A549 (cell line): ENCODE results near the gene ZNF410. TPM values are rescaled to one million over a fixed set of nuclear protein-coding genes. Genes with fewer than 3 reads are reported as not detected.

Source experiments
- ATAC-seq, 2 experiments: fragments of 200-7000 bp in 1 of 2; fragments of >200 bp in 1 of 2; cut with Nextera tagmentation in 1 of 2; cut with Tn5 transposase in 1 of 2; 3 replicates each; pipeline versions ENCODE4 v1.8.0 to v1.9.1; 2018 to 2020; ENCODE audit warnings: mild to moderate bottlenecking in 1 of 2, moderate library complexity in 1 of 2
- CTCF ChIA-PET: fragments of 300-600 bp; sonication (Branson Sonifier 250); formaldehyde crosslinking; extraction: SDS; loops from one replicate; lab custom pipeline; 2021; ENCODE audit warnings: antibody characterized with exemption, inconsistent platforms; lab: Yijun Ruan, JAX
- POLR2A ChIA-PET: fragments of 350-600 bp; formaldehyde crosslinking; extraction: SDS; loops from one replicate; lab custom pipeline; 2021; ENCODE audit warnings: antibody characterized with exemption, inconsistent platforms; lab: Yijun Ruan, JAX
- DNase-seq, 2 experiments: peaks; one replicate each; pipeline versions ENCODE4 v3.0.0 to v3.0.0-alpha.2; 2011 to 2016; ENCODE audit warnings: low read depth in 1 of 2, low spot score in 1 of 2
- FAIRE-seq: peaks from 2 replicates; lab custom pipeline; 2011; peaks lifted over from hg19 to GRCh38; lab: Jason Lieb, UNC
- H3K27ac ChIP-seq, 2 experiments: fragments of >200 bp; sonication (Bioruptor Twin); formaldehyde crosslinking; 3 replicates each; pipeline ENCODE4 v1.5.1; 2016 to 2017
- H3K4me1 ChIP-seq: fragments of >200 bp; sonication (Bioruptor Twin); formaldehyde crosslinking; 3 replicates; pipeline ENCODE4 v1.6.1; 2016
- H3K4me2 ChIP-seq: fragments of >200 bp; sonication (Bioruptor Twin); formaldehyde crosslinking; 3 replicates; pipeline ENCODE4 v1.6.1; 2016
- H3K4me3 ChIP-seq: fragments of >200 bp; sonication (Bioruptor Twin); formaldehyde crosslinking; 3 replicates; pipeline ENCODE4 v1.5.1; 2016
- H3K9me3 ChIP-seq: fragments of >200 bp; sonication (Bioruptor Twin); formaldehyde crosslinking; 3 replicates; pipeline ENCODE4 v1.6.1; 2016
- ATOH8 ChIP-seq: fragments of 250-450 bp; sonication (Bioruptor Pico); IDR thresholded peaks from 2 replicates; pipeline ENCODE4 v1.5.0; 2020; ENCODE audit warnings: low read depth, mild to moderate bottlenecking, moderate library complexity
- CBX2 ChIP-seq: fragments of 200-600 bp; sonication (generic); IDR thresholded peaks from 2 replicates; pipeline ENCODE4 v1.6.1; 2016; ENCODE audit warnings: low read depth, mild to moderate bottlenecking, borderline replicate concordance
- CBX8 ChIP-seq: fragments of 200-600 bp; sonication (generic); IDR thresholded peaks from 2 replicates; pipeline ENCODE4 v1.6.1; 2016
- CEBPB ChIP-seq, 2 experiments: fragments of >200 bp in 1 of 2; sonication (Bioruptor Twin) in 1 of 2; formaldehyde crosslinking in 1 of 2; IDR thresholded peaks; 2 replicates each; pipeline ENCODE4 v1.6.1; 2012 to 2016
- CHD2 ChIP-seq: fragments of 150-350 bp; IDR thresholded peaks from 2 replicates; pipeline ENCODE4 v1.6.1; 2014; ENCODE audit warnings: low read length; ENCODE audit not compliant: partially characterized antibody
- EP300 ChIP-seq, 2 experiments: fragments of >200 bp; sonication (Bioruptor Twin); formaldehyde crosslinking; IDR thresholded peaks; 2 replicates in 1 of 2; 3 replicates in 1 of 2; pipeline ENCODE4 v1.6.1; 2016 to 2017
- FOXS1 ChIP-seq: fragments of 250-450 bp; sonication (Bioruptor Pico); IDR thresholded peaks from 2 replicates; pipeline ENCODE4 v1.5.0; 2020; ENCODE audit warnings: mild to moderate bottlenecking, moderate library complexity
- HMGXB4 ChIP-seq: fragments of 250-450 bp; sonication (Bioruptor Pico); IDR thresholded peaks from 2 replicates; pipeline ENCODE4 v1.5.0; 2021; ENCODE audit warnings: mild to moderate bottlenecking, moderate library complexity, borderline replicate concordance
- HOXA7 ChIP-seq: fragments of 250-450 bp; sonication (Bioruptor Pico); IDR thresholded peaks from 2 replicates; pipeline ENCODE4 v1.5.0; 2020; ENCODE audit warnings: mild to moderate bottlenecking, moderate library complexity
- HOXB13 ChIP-seq: fragments of 250-450 bp; sonication (Bioruptor Pico); IDR thresholded peaks from 2 replicates; pipeline ENCODE4 v1.5.0; 2020; ENCODE audit warnings: low read depth, mild to moderate bottlenecking, moderate library complexity
- HOXB5 ChIP-seq: fragments of 250-450 bp; sonication (Bioruptor Pico); IDR thresholded peaks from 2 replicates; pipeline ENCODE4 v1.5.0; 2020; ENCODE audit warnings: mild to moderate bottlenecking, moderate library complexity
- JUN ChIP-seq, 2 experiments: fragments of >200 bp; sonication (Bioruptor Twin); formaldehyde crosslinking; IDR thresholded peaks; 2 replicates in 1 of 2; 3 replicates in 1 of 2; pipeline ENCODE4 v1.6.1; 2016 to 2017
- JUNB ChIP-seq: fragments of >200 bp; sonication (Bioruptor Twin); formaldehyde crosslinking; IDR thresholded peaks from 2 replicates; pipeline ENCODE4 v1.6.1; 2016
- KDM5A ChIP-seq: fragments of 200-600 bp; sonication (generic); IDR thresholded peaks from 2 replicates; pipeline ENCODE4 v1.6.1; 2016; ENCODE audit warnings: antibody characterized with exemption, mild to moderate bottlenecking
- MYC ChIP-seq: IDR thresholded peaks from 2 replicates; pipeline ENCODE4 v1.6.1; 2012; ENCODE audit warnings: mild to moderate bottlenecking, inconsistent platforms, low read length, improper control_type of control experiment, borderline replicate concordance
- NFE2L2 ChIP-seq: fragments of 150-350 bp; conservative IDR thresholded peaks from 2 replicates; pipeline ENCODE4 v1.6.1; 2014; ENCODE audit warnings: low read length
- NR3C1 ChIP-seq: fragments of >200 bp; sonication (Bioruptor Twin); formaldehyde crosslinking; IDR thresholded peaks from 3 replicates; pipeline ENCODE4 v1.6.1; 2017
- PHF8 ChIP-seq: fragments of 200-600 bp; sonication (generic); IDR thresholded peaks from 2 replicates; pipeline ENCODE4 v1.6.1; 2016; ENCODE audit warnings: low read depth, mild to moderate bottlenecking, antibody characterized with exemption, moderate library complexity, borderline replicate concordance
- RCOR1 ChIP-seq: fragments of 150-350 bp; IDR thresholded peaks from 2 replicates; pipeline ENCODE4 v1.6.1; 2014; ENCODE audit warnings: antibody characterized with exemption, low read length, low read depth
- RFX5 ChIP-seq: fragments of 450-650 bp; IDR thresholded peaks from 2 replicates; pipeline ENCODE4 v1.7.1; 2014; ENCODE audit warnings: antibody characterized with exemption, mild to moderate bottlenecking, moderate library complexity
- SMC3 ChIP-seq: fragments of >200 bp; sonication (Bioruptor Twin); formaldehyde crosslinking; IDR thresholded peaks from 3 replicates; pipeline ENCODE4 v1.6.1; 2018; ENCODE audit warnings: inconsistent platforms
- SREBF2 ChIP-seq: fragments of 450-650 bp; IDR thresholded peaks from 2 replicates; pipeline ENCODE4 v1.6.1; 2014; ENCODE audit warnings: mild to moderate bottlenecking, moderate library complexity
- TP53 ChIP-seq: fragments of 250-450 bp; sonication (Bioruptor Pico); IDR thresholded peaks from 2 replicates; pipeline ENCODE4 v1.5.0; 2021; ENCODE audit warnings: mild to moderate bottlenecking, moderate library complexity
- ZC3H11A ChIP-seq: fragments of 450-650 bp; IDR thresholded peaks from 2 replicates; pipeline ENCODE4 v1.6.1; 2014; ENCODE audit warnings: antibody characterized with exemption, mild to moderate bottlenecking
- ZFP36 ChIP-seq: fragments of 450-650 bp; IDR thresholded peaks from 2 replicates; pipeline ENCODE4 v1.6.1; 2014; ENCODE audit warnings: borderline replicate concordance; ENCODE audit not compliant: partially characterized antibody
- WGBS: methylation state at CpG from one replicate; pipeline ENCODE4 v1.1.6; 2017; ENCODE audit errors: missing lambda C conversion rate; 5-methylcytosine and 5-hydroxymethylcytosine counted together
- polyA plus RNA-seq, 4 experiments: library from polyadenylated mRNA; depleted of rRNA in 3 of 4; stranded (reverse); fragments of >200 nt; fragmentation: RNase III in 1 of 4; extraction: RNeasy Plus Mini Kit Qiagen cat#74134 plus additional on column Dnase treatment in 1 of 4; gene quantifications; 2 replicates in 3 of 4; 3 replicates in 1 of 4; pipeline ENCODE4 v1.2.3, GENCODE V29; 2011 to 2017

The ZNF410 gene
- polyA plus RNA-seq, 2 of the 4 experiments (the other 2 are of a cell fraction), result 35.8 to 70.8 TPM

GRCh38 chr14:73851567-73852382 lies 34.9 kb upstream of the ZNF410 start, which contains the start of gene PTGR2 (continued):
- no peak for TF ChIP-seq KDM5A
- TF ChIP-seq, all 56 proteins: peak for 18

- CTCF ChIA-PET, result interaction anchor here (3.0 kb wide), 1 partner anchor 131 kb away, joined by 7 read pairs; no protein-coding TSS in a partner anchor
- H3K4me3 ChIP-seq, result no peak overlapping the region
- H3K9me3 ChIP-seq, result no peaks in the 10 kb centered on the region
- no peak overlapping the region for H3K4me2 ChIP-seq
- POLR2A ChIA-PET, result no interaction called here
- H3K27ac ChIP-seq, result no peak overlapping the region
- ATAC-seq (no peak), FAIRE-seq (no peak), DNase-seq (no peak)
- TF ChIP-seq NR3C1 (no peak), PHF8 (no peak), HMGXB4 (CRISPR knock-in tag) (no peak), CBX8 (no peak), NFE2L2 (no peak), HOXA7 (CRISPR knock-in tag) (no peak), CHD2 (no peak)
- no peaks in the 10 kb centered on the region for H3K4me1 ChIP-seq
Measured at GRCh38 chr14:73859145-73859544, 27.5 kb upstream of the ZNF410 start.

- DNase-seq, result no peak
- 89% methylated on average over 5 of the region's 5 CpGs for WGBS
- TF ChIP-seq HOXB13 (no peak), KDM5A (no peak), MYC (no peak), RCOR1 (no peak), CBX2 (no peak), HOXA7 (CRISPR knock-in tag) (no peak), TP53 (CRISPR knock-in tag) (no peak), SMC3 (no peak), ZFP36 (no peak), JUN (IDR thresholded peaks at IDR 0.05) (no peak), ZC3H11A (no peak), CEBPB (IDR thresholded peaks at IDR 0.05) (no peak), RFX5 (no peak), EP300 (IDR thresholded peaks at IDR 0.05) (no peak), ATOH8 (CRISPR knock-in tag) (no peak), HOXB5 (CRISPR knock-in tag) (no peak), JUNB (no peak), SREBF2 (no peak), FOXS1 (no peak)
- no peak for ATAC-seq
- ChIA-PET CTCF (interaction anchor here (0.9 kb wide), 1 partner anchor 23 kb away, joined by 3 read pairs; no protein-coding TSS in a partner anchor), POLR2A (no interaction called here)
- Histone ChIP-seq H3K9me3 (no peaks in the 10 kb centered on the region), H3K4me3 (no peak overlapping the region), H3K27ac (no peak overlapping the region), H3K4me2 (no peak overlapping the region), H3K4me1 (no peaks in the 10 kb centered on the region)
- no peak for FAIRE-seq
Measured at GRCh38 chr14:73861073-73861472, 25.6 kb upstream of the ZNF410 start.
